IPS-18c (cell line): Measurements from ENCODE around the gene RSPO4.

Experiments used
- H3K4me3 ChIP-seq: 2 replicates; pipeline ENCODE4 v1.7.0; 2013; ENCODE audit warnings: low read depth, mild to moderate bottlenecking, low read length, moderate library complexity; ENCODE audit not compliant: insufficient read depth
- H3K9me3 ChIP-seq: one replicate; pipeline ENCODE4 v1.6.1; 2013; ENCODE audit warnings: mild to moderate bottlenecking, low read length, moderate library complexity; ENCODE audit not compliant: control insufficient read depth, insufficient read depth

Gene RSPO4

GRCh38 chr20:1013566-1014340 lies 11.6 kb upstream of the RSPO4 start:
- Histone ChIP-seq H3K9me3 (no peaks in the 10 kb centered on the region), H3K4me3 (no peak overlapping the region)

GRCh38 chr20:1012359-1013168 lies 10.5 kb upstream of the RSPO4 start:
- Histone ChIP-seq H3K9me3 (no peaks in the 10 kb centered on the region), H3K4me3 (no peak overlapping the region)

- Histone ChIP-seq H3K4me3 (no peak overlapping the region), H3K9me3 (no peaks in the 10 kb centered on the region)
These were observed 8.5 kb upstream of the RSPO4 start for GRCh38 chr20:1010659-1011058.

DNA sequence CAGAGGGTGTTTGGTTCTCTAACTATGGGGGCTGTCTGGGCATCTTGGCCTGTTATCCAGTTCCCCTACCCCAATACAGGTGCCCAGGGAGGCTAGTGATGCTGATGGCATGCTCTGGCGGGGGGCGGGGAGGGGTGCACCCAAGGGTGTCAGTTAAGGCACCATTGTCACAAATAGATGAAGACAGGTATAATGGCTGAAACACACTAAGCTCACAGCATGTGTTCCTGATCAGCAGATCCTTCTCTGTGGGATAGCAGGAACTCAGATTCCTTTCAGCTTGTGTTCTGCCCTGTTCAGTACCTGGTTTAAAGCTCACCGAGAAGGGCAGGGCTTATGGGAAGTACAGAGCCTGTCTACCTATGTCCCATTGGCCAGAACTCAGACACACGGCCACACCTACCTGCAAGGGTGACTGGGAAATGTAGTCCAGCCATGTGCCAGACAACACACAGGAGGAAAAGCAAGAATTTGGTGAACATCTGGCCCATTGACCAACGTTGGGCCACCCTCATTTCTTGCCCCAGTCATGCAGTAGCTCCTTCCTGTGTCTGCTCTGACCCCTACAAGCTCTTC lies 3.4 kb upstream of the RSPO4 start:
- Histone ChIP-seq H3K9me3 (peaks cover 2% of the 10 kb centered on the region), H3K4me3 (no peak overlapping the region)

DNA sequence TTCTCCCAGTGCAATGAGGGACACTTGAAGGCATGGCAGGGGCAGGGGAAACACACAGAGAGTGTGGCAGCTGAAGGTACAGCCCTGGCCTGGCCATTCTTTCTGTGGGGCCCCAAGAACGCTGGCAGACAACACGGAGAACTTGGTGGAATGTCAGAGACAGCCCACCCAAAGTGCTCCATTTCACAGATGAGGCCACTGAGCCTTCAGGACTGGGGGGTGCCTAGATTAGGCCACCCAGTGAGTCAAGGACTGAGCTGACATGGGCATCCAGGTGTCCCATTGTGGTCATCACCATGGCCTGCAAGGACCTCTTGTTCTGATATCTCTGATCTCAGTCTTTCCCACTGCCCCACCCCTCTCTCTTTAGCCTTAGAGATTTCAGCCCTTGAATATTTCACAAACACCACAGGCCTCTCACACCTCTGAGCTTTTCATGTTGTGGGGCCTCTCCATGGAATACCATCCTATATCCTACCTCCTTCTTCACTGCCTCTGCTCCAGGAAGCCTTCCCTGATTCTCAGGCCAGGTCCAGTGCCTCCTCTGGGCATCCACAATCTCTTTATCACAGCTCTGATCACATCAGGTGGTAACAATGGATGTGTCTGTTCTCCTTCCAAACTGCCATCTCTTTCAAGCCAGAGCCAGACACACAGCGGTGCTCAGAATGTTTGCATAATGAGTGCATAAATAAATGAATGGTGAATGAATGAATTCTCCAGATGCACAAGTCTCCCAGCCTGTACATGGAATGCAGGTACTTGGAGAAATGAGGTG lies 2.0 kb upstream of the RSPO4 start:
- H3K4me3 ChIP-seq, result no peak overlapping the region
- H3K9me3 ChIP-seq, result peaks cover 2% of the 10 kb centered on the region

GRCh38 chr20:1002682-1003561 lies 811 bp upstream of the RSPO4 start:
- H3K4me3 ChIP-seq, result peak overlapping the region; percentile 45

DNA sequence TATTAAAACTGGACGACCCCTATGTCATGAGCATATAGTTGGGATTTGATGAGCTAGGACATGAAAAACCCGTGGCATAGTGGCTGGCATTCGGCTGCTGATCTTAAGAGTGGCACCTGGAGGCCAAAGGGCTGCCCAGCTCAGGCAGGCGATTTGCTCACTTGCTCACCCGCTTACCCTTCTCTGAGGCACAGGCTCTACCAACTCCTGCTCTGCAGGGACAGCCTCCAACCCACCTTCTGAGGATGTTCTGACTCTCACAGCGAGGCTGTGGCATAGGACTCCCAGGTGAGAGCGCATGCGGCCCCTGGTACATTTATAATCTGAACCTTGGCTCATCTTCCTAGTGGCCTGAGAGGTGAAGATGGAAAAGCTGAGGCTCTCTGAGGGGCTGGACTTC lies 995 bp downstream of the RSPO4 start:
- H3K4me3 ChIP-seq, result peak overlapping the region; percentile 45
- H3K9me3 ChIP-seq, result peaks cover 2% of the 10 kb centered on the region

More at GRCh38 chr20:1002682-1003561, 811 bp upstream of the RSPO4 start:
- H3K9me3 ChIP-seq, result peaks cover 2% of the 10 kb centered on the region

DNA sequence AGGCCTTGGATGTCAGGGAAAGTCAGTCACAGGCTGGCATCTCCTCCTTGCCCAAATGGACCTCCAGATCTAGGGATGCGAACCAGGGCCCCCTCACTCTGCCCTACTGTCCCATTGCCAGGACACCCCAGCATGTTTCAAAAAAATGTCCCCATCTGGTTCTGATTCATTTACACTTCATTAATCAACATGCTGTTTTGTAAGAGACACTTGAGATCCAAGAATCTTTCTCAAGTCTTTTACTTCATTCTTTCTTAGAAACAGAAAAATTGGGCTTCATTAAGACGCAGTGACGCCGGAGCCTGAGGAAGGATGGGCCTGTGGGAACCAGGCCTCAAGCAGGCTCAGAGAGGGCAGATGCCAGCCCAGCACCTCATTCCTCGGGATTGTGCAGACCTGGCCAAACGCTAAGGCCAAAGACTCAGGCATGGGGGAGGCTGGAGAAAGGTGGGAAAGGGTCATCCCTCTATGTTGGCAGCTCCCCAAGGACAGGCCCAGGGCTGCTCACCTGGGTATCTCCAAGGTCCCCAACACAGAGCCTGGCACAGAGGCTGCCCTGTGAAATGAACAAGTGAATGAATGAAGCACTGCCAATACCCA lies 3.8 kb downstream of the RSPO4 start:
- no peak overlapping the region for H3K4me3 ChIP-seq
- no peaks in the 10 kb centered on the region for H3K9me3 ChIP-seq

- Histone ChIP-seq H3K9me3 (no peaks in the 10 kb centered on the region), H3K4me3 (no peak overlapping the region)
These were observed 4.6 kb downstream of the RSPO4 start for GRCh38 chr20:997486-997885.

- no peaks in the 10 kb centered on the region for H3K9me3 ChIP-seq
- H3K4me3 ChIP-seq, result no peak overlapping the region
These were observed 5.1 kb downstream of the RSPO4 start for GRCh38 chr20:997016-997415.

DNA sequence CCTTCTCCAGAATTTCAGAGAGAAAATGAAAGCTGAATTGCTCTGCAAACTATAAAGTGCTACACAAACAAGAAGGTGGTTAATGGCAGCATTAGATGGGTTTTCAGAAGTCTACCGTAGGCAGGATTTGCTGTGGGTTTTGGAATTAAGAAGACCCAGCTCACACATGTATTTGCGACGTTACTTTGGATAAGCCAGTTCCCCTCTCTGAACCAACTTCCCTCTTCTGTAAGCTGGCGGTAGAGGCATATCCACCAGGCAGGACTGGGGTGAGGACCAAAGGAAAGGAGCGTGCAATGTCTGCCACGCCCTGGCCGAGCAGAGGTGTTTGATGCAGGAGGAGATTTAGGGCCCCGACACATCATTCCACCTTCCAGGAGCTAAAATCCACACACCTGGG lies 6.9 kb downstream of the RSPO4 start:
- no peak overlapping the region for H3K4me3 ChIP-seq
- no peaks in the 10 kb centered on the region for H3K9me3 ChIP-seq

DNA sequence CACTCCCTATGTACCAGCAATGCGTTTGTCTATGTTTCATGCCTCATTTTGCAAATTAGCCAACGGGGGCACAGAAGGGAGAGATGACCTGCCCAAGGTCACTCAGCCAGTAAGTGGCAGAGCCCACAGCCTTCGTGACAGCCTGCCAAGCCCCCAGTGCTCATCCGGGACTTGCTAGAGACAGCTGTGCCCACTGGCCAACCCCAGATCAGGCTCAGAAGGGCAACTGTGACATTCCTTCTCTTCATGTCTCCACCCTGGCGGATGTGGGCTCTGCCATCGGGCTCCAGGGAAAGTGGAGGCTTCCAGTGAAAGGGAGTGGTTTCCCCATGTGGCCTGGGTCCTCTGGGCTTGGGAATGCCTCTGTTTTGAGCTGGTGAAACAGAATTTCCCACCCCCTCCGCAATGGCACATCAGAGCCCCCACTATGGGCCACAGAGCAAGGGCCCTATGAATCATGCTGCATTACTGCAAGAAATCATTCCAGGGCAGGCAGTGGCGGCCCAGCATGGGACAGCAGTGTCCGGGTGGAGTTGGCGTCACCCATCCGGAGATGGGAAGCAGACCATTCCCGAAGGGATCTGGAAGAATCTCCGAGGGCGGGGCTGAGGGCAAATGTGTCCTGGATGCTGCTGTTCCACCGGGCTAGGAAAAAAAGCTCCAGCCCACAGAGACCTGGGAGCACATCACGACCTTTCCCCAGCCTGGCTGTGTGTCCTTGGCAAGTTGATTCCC lies 9.1 kb downstream of the RSPO4 start:
- no peak overlapping the region for H3K4me3 ChIP-seq
- no peaks in the 10 kb centered on the region for H3K9me3 ChIP-seq

DNA sequence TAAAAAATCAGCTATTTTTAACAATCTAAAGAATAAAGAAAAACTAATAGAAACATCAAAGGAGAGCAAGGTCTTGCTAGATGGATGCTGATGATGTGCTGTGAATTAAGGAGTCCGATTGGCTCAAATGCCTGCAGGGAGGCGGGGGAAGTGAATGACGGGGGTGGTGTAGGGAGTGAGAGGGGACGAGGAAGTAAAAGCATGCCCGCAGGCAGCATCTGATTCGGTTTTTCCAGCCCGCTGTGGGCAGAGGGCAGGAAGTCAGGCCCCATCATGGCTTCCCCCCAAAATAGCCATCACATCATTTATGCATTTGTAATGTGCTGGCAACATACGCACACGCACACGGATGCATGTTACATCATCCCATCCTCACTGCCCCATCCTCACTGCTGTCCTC lies 10.3 kb downstream of the RSPO4 start:
- Histone ChIP-seq H3K4me3 (no peak overlapping the region), H3K9me3 (no peaks in the 10 kb centered on the region)

DNA sequence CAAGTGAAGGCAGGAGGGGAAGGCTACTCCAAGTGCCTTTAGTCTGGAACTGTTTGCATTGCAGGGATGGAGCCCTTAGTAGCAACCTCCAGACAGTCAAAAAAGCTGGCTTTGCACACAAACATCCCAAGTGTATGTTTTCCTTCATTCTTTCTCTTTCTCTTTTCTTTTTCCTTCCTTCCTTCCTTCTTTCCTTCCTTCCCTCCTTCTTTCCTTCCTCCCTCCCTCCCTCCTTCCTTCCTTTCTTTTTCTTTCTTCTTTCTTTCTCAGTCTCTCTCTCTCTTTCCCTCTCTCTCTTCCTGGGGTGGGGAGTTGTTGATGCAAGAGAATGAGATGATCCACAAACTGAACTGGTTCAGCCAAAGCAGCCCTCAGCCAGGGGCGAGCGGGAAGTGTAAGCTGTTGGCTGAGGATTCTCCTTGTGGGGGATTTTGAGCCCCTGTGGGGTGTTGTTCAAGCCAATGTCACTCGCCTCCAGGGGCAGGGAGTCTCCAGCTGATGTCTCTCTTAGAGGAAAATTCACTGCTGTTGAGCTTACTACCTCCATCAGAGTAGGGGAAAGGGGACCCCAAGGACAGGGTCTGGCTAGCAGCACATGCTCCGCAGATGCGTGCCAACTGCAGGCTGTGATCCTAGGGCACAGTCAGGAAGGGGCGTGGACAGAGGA lies 11.7 kb downstream of the RSPO4 start:
- Histone ChIP-seq H3K9me3 (no peaks in the 10 kb centered on the region), H3K4me3 (no peak overlapping the region)

GRCh38 chr20:988272-988671 lies 13.8 kb downstream of the RSPO4 start:
- no peaks in the 10 kb centered on the region for H3K9me3 ChIP-seq
- no peak overlapping the region for H3K4me3 ChIP-seq
